ENCODE data around the gene CDK2.

DNA sequence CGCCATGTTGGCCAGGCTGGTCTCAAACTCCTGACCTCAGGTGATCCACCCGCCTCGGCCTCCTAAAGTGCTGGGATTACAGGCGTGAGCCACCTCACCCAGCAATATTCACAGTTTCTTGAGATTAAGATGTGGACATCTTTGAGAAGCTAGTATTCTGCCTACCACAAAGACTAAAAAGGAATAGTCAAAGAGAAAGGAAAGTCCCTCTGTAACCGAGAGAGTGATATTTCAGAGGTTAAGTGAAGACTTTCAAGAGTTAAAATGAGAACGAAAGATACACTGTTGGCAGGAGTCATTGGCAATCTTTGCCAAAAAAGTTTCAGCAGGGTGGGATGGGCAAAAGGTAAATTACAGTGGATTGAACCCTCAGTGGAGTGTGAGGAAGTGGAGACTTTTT, 20.1 kb upstream of the CDK2 start:
- TF ChIP-seq, protein P1, sequence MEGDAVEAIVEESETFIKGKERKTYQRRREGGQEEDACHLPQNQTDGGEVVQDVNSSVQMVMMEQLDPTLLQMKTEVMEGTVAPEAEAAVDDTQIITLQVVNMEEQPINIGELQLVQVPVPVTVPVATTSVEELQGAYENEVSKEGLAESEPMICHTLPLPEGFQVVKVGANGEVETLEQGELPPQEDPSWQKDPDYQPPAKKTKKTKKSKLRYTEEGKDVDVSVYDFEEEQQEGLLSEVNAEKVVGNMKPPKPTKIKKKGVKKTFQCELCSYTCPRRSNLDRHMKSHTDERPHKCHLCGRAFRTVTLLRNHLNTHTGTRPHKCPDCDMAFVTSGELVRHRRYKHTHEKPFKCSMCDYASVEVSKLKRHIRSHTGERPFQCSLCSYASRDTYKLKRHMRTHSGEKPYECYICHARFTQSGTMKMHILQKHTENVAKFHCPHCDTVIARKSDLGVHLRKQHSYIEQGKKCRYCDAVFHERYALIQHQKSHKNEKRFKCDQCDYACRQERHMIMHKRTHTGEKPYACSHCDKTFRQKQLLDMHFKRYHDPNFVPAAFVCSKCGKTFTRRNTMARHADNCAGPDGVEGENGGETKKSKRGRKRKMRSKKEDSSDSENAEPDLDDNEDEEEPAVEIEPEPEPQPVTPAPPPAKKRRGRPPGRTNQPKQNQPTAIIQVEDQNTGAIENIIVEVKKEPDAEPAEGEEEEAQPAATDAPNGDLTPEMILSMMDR (IDR thresholded peaks at IDR 0.05): no peak
- no peak for TF ChIP-seq ZFX (IDR thresholded peaks at IDR 0.05; ENCODE audit: borderline replicate concordance)

All from 22Rv1 (cell line).